GM19463 (cell line): ENCODE measurements around the gene POGZ.
"Not testable (repeated sequence)": the region's sequence is repeated elsewhere in the genome, so short reads cannot be mapped to it uniquely, and the experiment has no call there.

Experiments
- ATAC-seq: cut with Tn5 transposase; IDR thresholded peaks from one replicate; pipeline ENCODE4 v1.9.1; 2021; ENCODE audit warnings: mild to moderate bottlenecking, moderate library complexity; ENCODE audit not compliant: unreplicated experiment

The POGZ gene

DNA sequence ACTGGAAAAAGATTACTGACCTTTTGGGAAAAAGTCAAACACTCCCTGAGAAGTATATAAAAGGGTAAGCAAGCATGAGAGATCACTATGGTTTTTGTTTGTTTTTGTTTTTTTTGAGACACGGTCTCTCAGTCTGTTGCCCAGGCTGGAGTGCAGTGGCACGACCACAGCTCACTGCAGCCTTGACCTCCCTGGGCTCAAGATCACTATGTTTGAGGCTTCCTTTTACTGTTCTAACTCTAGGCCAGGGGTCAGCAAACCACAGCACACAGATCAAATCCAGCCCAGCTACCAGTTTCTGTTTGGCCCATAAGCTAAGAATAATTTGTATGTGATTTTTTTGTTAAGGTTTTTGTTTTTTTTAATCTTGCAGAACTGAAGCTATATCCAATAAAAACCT lies 34.2 kb downstream of the POGZ start:
- ATAC-seq, result no peak

DNA sequence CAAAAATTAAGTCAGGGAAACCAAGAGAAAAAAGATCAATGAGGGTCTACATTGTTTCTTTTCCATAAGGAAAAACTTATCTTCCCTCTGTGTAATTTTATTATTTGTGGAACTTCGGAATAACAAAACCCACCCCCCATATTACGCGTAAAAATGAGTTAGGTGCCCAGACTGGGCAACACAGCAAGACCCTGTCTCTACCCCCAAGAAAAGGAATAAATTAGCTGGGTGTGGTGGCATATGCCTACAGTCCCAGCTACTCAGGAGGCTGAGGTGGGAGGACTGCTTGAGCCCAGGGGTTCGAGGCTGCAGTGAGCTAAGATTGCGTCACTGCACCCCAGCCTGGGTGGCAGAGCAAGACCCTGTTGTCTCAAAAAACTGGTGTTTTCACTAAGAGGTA lies 39.5 kb downstream of the POGZ start:
- no peak for ATAC-seq

DNA sequence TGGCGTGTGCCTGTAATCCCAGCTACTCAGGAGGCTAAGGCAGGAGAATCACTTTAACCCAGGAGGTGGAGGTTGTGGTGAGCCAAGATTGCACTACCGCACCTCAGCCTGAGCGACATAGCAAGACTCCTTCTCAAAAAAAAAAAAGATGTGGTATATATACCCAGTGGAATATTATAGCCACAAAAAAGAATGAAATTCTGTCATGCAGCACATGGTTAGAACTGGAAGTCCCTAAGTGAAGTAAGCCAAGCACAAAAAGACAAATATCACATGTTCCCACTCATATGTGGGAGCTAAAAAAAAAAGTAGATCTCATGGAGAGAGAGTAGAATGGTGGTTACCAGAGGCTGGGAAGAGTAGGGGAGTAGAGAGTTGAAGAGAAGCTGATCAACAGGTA lies 41.2 kb downstream of the POGZ start:
- no peak for ATAC-seq

DNA sequence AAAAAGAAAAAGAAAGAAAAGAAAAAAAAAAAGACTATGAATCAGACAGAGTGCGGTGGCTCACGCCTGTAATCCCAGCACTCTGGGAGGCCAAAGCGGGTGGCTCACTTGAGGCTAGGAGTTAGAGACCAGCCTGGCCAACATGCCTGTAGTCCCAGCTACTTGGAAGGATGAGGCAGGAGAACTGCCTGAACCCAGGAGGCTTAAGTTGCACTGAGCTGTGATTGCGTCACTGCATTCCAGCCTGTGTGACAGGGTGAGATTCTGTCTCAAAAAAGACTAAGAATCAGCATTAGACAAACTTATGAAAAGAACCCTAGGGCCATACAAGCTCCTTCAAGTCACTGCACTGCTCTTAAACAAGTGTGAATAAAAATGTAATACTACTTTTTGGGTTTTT lies 43.1 kb downstream of the POGZ start:
- ATAC-seq, result no peak

DNA sequence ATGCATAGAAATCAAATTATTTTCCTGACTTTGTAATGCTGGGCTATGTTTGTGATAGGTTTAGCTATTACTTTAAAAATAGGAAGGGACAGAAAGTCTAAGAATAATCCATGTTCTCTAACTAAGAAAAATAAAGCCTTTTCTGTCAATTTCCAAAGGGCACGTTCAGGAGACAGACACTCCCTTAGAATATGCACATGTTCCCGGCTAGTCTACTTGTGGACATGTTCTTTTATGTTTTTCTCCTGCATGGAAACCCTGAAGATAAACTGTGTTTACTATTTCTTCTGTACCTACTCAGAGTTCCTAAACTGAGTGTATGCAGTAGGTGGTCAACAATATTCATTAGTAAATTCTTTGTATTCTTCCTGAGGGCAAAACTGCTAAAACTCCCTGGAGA lies 47.4 kb downstream of the POGZ start:
- no peak for ATAC-seq

DNA sequence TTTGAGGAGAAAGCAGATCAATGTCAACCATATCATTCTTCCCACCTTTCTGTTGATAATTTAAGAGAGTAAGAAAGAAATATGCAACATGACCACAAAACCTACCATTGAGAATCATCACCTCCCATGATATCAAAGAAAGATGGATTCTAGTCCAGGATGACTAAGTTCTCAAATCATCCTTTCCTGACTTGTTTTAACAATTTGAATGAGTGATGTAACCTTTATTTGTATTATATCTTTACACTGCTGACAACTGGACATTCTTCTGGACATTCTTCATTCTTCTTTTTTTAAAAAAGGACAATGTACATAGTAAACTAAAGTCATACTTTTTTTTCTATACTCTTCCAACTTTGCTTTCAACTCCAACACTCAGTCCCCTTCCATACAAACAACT lies 50.4 kb downstream of the POGZ start:
- ATAC-seq, result no peak

DNA sequence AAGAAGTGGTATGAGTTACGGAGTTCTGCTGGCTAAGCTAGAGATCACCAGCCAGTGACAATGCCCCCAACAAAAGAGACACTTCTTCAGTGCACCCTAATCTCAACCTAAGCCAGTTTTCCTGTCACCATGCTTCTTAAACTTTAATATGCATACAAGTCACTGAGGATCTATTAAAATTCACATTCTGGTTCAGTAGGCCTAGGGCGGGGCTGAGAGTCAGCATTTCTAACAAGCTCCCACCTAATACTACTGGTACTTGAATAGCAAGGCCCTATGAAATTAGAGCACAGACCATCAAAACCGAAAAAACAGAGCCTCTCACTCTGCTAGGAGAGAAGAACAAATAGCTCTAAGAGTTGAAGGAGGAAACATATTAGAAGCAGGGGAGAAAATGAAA lies 52.0 kb downstream of the POGZ start:
- ATAC-seq, result no peak

DNA sequence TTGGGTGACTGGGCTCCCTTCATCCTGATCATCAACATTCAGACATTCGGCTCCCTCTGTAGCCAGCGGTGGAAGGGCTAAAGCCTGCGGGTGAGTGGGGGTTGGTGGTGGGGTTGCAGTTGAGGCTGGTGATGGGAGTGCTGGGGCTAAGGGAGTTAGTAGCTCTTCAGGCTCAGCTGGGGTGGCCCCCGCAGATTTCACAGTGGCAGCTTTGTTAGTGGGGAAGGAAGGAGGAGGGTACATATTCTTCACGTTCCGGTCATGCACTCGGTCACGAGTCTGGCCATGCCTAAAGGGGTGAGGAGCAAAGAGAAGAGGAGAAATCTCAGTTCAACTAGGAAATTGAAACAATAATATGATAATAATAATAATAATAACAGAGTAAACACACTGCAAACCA lies 53.1 kb downstream of the POGZ start:
- no peak for ATAC-seq

DNA sequence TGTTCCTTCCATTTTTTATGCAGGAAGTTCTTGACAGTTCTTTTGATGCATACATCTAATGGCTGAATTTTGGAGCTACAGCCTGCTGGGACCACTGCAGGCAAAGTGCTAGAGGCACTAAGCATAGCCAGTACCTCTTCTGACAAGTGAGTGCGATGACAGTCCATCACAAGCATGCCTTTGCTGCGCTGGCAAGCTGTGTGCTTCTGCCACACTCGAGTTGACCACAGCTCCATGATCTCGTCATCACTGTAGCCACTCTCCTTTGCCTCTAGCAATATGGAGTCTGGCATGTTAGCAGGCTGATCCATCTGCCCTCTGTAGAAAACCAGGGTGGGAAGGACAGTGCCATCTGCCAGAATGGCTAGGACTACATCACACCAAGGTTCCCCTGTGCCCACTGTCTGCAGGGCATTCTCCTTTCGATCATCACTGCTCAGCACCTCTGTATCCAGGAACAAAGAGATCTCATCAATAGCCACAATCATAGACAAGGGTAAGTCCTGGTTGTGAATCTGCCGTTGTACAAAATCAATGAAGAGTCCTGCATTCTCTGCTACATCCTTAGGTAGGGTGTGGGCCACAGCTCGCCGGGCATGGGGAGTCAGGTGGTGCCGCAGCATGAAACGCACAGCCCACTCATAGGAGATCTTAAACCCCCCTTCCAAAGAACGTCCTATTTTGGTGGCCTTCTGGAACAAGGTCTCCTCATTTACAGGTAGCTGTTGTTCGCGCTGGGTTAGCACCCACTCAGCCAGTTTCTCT lies 53.9 kb downstream of the POGZ start:
- ATAC-seq, result no peak

DNA sequence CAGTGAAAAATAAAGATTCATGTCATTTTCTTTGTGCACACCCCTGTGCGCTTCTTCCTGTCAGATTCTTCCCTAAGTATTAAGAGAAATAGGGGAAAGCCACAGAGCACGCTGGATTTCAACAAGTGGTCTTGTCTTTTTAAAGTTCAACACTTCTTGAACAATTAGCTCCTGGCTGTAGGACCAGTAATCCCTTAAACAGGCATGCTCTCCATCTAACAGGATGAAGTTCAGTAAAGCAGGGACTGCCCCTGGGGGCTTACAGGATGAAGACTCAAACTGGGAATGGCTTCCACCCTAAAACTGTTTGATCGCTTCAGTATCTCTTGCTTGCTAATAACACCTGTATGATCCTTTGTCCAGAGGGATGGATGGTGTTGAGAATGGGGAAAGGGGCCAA lies 55.7 kb downstream of the POGZ start:
- ATAC-seq, result no peak

DNA sequence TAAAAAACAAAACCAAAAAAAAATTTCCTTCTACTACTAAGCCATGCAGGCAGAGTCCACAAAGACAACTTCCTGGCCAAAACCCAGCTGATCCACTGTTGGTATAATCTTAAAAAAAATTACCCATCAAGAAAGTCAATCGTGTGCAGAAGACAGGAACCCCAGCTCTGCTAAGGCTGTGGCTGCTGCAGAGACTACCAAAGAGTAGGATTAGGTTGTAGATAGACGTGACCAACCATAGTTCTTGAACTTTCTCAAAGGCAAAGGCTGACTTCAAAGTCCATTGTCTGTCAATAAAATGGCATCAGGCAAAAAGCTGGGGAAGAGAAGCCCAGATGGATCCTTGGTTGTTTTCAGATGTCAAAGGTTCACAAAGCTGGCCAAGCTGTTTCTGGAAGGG lies 56.5 kb downstream of the POGZ start:
- ATAC-seq, result no peak

DNA sequence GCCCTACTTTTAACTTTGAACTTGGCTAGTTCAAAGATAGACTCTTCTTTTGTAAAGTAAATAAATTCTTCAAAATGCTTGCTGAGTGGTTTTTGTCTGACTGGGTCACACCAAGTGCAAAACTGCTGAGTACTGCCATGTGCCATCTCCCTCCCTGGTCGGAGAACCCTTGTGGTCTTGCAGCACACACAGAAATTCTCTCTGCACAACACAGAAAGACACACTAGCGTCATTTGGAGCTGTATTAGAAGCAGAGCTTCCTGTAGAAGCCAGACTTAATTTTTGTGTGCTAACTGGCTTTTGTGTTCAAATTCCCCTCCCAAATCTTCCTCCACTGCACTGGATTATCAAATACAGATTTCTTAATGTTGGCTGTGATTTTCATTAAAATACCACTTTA lies 57.4 kb downstream of the POGZ start:
- no peak for ATAC-seq

DNA sequence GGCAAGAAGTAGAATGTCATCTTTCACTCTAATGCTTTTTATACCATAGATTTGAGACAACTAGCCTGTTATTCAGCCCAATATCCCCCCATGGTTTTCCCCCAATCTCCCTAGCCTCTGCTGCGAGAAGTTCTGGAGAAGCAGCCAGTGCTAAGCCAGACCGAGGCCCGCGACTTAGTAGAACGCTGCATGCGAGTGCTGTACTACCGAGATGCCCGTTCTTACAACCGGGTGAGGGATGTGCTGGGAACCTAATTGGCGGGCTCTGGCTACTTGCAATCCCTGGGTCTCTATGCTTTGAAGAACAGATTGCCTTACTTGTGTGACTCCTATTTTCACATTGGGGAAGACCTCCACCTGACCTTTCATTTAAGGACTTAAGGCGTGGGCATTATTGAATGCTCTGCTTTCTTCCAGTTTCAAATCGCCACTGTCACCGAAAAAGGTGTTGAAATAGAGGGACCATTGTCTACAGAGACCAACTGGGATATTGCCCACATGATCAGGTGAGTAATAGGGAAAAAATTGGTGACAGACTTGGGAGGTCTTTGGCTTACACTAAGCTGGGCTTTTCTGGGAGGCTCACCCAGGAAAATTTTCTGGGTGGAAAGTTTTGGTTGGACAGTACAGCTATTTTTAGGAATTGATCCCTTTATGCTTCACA lies 58.0 kb downstream of the POGZ start:
- ATAC-seq, result no peak

DNA sequence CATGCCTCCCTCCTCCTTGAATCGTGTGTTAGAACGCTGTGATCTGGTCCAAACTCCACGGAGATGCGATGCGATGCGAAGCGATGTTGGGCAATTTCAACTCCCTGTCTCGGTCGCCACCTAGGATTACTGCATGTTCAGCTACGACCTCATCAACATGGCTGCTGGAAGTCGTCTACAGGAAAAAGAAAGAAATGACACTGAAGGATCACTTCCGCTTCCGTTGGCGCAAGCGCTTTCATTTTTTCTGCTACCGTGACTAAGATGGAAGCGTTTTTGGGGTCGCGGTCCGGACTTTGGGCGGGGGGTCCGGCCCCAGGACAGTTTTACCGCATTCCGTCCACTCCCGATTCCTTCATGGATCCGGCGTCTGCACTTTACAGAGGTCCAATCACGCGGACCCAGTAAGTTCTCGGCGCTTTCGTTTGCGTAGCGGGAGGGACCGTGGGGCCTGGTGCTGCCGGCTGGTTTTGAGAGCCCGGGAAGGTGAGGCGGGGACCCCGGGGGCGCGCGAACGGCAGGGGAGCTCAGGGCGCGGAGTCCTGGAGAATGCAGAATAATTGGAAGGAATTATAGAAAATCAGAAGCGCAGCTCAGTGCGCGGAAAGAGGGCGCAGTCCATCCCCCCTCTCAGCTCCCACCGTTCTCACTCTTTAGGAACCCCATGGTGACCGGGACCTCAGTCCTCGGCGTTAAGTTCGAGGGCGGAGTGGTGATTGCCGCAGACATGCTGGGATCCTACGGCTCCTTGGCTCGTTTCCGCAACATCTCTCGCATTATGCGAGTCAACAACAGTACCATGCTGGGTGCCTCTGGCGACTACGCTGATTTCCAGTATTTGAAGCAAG lies 59.7 kb downstream of the POGZ start, which contains the start of gene PSMB4:
Gene PSMB4, plus strand, starts transcription at position 250 of the 848 bp plus-strand sequence. Its CDS starts 15 bp downstream, at position 265.
- peak; percentile 81 for ATAC-seq

DNA sequence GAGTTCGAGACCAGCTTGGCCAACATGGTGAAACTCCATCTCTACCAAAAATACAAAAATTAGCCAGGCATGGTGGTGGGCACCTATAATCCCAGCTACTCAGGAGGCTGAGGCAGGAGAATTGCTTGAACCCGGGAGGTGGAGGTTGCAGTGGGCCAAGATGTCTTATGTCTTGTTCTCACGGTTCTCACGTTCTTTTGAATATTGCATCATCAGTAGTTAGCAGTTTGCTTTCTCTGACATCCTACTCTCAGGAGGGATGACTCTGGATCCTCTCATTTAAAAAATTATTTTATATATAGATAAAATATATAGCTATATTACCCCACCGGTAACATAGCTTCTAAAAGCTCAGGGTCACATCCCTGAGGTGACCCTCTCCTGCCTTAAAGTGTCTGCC lies 63.0 kb downstream of the POGZ start:
- ATAC-seq, result not testable (repeated sequence)

DNA sequence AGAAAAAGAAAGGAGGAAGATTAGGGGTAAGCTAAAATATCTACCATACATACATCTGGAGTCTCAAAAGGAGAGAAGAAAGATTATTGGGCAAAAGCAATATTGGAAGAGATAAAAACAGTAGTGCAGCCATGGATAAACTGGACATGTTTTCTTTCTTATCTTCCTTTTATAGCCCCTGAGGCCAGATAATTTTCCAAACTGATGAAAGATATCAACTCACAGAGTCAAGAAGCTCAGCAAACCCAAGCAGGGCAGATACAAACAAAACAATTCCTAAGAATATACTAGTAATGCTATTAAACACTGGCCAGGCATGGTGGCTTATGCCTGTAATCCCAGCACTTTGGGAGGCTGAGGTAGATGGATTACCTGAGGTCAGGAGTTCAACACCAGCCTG lies 65.7 kb downstream of the POGZ start:
- ATAC-seq, result no peak

DNA sequence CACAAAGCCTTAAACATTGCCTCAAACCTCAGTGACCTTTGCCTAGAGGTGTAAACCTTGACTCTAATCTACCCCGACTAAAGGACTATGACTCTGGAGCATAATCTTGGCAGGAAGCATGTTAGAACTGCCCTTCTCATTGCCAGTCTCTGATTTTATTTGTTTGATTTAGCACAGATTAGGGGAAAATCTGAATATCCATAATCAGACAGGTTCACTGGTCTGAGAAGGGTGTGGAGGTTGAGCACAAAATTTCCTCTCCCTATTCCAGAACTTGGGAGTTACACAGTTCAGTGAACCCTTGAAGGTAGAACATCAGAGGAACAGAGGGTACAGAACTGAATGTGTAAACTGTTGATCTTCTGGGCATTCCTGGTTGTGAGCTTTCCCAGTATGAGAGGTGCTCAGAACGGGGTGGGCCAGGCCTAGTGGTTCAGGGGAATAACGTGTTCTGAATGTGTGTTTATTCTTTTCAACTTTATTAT lies 68.2 kb downstream of the POGZ start:
- ATAC-seq, result no peak

DNA sequence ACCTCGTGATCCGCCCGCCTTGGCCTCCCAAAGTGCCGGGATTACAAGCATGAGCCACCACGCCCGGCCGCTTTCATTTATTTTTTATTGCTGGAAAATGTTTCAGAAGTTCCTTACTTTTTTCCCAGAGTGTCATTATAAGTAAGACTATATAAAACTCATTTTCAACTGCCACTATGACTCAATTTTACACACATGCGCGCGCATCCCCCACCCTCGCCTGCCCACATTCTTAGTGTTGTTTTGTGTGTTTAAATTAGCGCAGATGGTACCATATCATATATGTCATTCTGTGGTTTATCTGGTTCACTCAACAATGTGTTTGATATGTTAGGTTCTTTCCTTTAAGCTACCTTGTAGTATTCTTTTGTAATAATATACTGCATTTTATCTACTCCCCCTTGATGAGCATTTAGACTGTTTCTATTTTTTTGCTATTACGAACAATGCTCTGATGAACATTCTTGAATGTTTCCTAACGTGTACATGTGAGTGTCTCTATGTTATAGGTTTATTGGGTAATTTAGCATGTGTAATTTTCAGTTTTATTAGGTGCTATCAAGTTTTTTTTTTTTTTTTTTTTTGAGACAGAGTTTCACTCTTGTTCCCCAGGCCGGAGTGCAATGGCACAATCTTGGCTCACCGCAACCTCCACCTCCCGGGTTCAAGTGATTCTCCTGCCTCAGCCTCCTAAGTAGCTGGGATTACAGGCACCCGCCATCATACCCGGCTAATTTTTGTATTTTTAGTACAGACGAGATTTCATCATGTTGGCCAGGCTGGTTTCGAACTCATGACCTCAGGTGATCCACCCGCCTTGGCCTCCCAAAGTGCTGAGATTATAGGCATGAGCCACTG lies 68.8 kb downstream of the POGZ start:
- ATAC-seq, result not testable (repeated sequence)

DNA sequence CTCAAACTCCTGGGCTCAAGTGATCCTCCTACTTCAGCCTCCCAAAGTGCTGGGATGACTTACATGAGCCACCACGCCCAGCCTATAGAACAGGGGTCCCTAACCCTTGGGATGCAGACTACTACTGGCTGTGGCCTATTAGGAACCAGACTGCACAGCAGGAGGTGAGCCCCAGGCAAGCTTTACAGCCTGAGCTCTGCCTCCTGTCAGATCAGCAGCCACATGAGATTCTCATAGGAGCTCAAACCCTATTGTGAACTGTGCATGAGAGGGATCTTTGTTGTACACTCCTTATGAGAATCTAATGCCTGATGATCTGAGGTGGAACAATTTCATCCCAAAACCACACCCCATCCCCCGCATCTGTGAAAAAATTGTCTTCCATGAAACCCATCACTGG lies 73.3 kb downstream of the POGZ start:
- ATAC-seq, result no peak

DNA sequence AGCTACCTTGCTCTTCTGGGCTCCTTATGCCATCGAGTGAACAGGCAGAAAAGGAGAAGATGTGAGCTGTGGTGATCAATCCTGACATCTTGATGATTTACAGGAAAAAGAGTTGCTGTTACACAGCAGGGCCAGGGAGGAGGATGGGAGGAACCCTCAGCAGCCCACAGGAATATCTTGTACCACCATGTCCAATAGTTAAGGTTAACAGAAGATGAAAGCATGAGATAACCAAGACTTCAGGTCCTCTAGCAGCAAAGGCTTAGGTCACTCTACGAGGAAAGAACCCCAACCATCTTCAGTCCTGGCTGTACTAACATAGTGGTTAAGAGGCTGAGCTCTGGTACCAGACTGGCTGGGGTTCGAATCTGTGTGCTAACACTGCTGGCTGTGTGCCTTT lies 74.7 kb downstream of the POGZ start:
- ATAC-seq, result no peak
